ENCODE measurements around the gene GPX2. TPM values are rescaled to one million over a fixed set of nuclear protein-coding genes. Genes with fewer than 3 reads are reported as not detected.

Gene GPX2
- total RNA-seq, 2 experiments from 2014 or later, result not detected

- H3K79me2 ChIP-seq (ENCODE audit: insufficient read depth, low read depth, low read length), result no peaks in the 10 kb centered on the region
- no peaks in the 10 kb centered on the region for H3K36me3 ChIP-seq (ENCODE audit: insufficient read depth, low read length)
- no peak for TF ChIP-seq EZH2phosphoT487 (IDR thresholded peaks at IDR 0.05; ENCODE audit: borderline replicate concordance, low read depth, low read length)
- no peak for TF ChIP-seq CTCF (conservative IDR thresholded peaks at IDR 0.05; ENCODE audit: low read length)
- no peak overlapping the region for H3K4me2 ChIP-seq (ENCODE audit: low read length)
- intact Hi-C loops (cut with micrococcal nuclease; ENCODE audit: unreplicated experiment), result no loop called here
- no peaks in the 10 kb centered on the region for H3K9me3 ChIP-seq (ENCODE audit: low read length)
- ChIA-PET POLR2A (interaction anchor here (1.0 to 1.1 kb wide), 3 partner anchors 10 to 13 kb away, joined by 3 to 4 read pairs (median 3); no protein-coding TSS in a partner anchor), CTCF (ENCODE audit: unreplicated experiment) (no interaction called here)
- H3K4me3 ChIP-seq (ENCODE audit: low read depth, low read length, poor library complexity, severe bottlenecking), result no peak overlapping the region
- no peaks in the 10 kb centered on the region for H3K9me2 ChIP-seq (ENCODE audit: insufficient read depth, low read length)
- no peaks in the 10 kb centered on the region; the same call in 1 of the 2 replicates for H4K20me1 ChIP-seq (ENCODE audit: insufficient read depth, low read length)
- DNase-seq (ENCODE audit: low spot score), result no peak
- H3K4me1 ChIP-seq (ENCODE audit: insufficient read depth, low read length, poor library complexity, severe bottlenecking), result peaks cover 11% of the 10 kb centered on the region
- BruUV-seq (replicated peaks), result no TSS peak
- H2AFZ ChIP-seq (ENCODE audit: low read length), result no peak overlapping the region
- H3K27ac ChIP-seq (ENCODE audit: low read depth, low read length, poor library complexity, severe bottlenecking), result no peak overlapping the region
Measured at GRCh38 chr14:64970776-64971477, 28.4 kb upstream of the GPX2 start.

- Histone ChIP-seq H2AFZ (ENCODE audit: low read length) (no peak overlapping the region), H3K9me2 (ENCODE audit: insufficient read depth, low read length) (no peaks in the 10 kb centered on the region), H3K36me3 (ENCODE audit: insufficient read depth, low read length) (no peaks in the 10 kb centered on the region), H3K9me3 (ENCODE audit: low read length) (no peaks in the 10 kb centered on the region), H3K4me1 (ENCODE audit: insufficient read depth, low read length, poor library complexity, severe bottlenecking) (peaks cover 11% of the 10 kb centered on the region), H3K79me2 (ENCODE audit: insufficient read depth, low read depth, low read length) (no peaks in the 10 kb centered on the region), H4K20me1 (ENCODE audit: insufficient read depth, low read length) (no peaks in the 10 kb centered on the region; the same call in 1 of the 2 replicates), H3K4me3 (ENCODE audit: low read depth, low read length, poor library complexity, severe bottlenecking) (no peak overlapping the region), H3K27ac (ENCODE audit: low read depth, low read length, poor library complexity, severe bottlenecking) (no peak overlapping the region), H3K4me2 (ENCODE audit: low read length) (no peak overlapping the region)
- DNase-seq (ENCODE audit: low spot score), result no peak
- CTCF ChIA-PET (ENCODE audit: unreplicated experiment), result interaction anchor here (0.7 kb wide), 1 partner anchor 23 kb away, joined by 4 read pairs; no protein-coding TSS in a partner anchor
- TF ChIP-seq EZH2phosphoT487 (IDR thresholded peaks at IDR 0.05; ENCODE audit: borderline replicate concordance, low read depth, low read length), result no peak
- no peak for TF ChIP-seq CTCF (conservative IDR thresholded peaks at IDR 0.05; ENCODE audit: low read length)
- intact Hi-C loops (cut with micrococcal nuclease; ENCODE audit: unreplicated experiment), result no loop called here
- BruUV-seq (replicated peaks), result no TSS peak
- POLR2A ChIA-PET, result interaction anchor here (0.6 to 1.1 kb wide), 3 partner anchors 12 to 46 kb away, joined by 3 to 5 read pairs (median 3); no protein-coding TSS in a partner anchor
Measured at GRCh38 chr14:64970041-64970440, 27.5 kb upstream of the GPX2 start.

GRCh38 chr14:64968651-64969050 lies 26.1 kb upstream of the GPX2 start:
- H3K27ac ChIP-seq (ENCODE audit: low read depth, low read length, poor library complexity, severe bottlenecking), result no peak overlapping the region
- ChIA-PET CTCF (ENCODE audit: unreplicated experiment) (no interaction called here), POLR2A (interaction anchor here (0.6 to 1.1 kb wide), 2 partner anchors 10 to 414 kb away, joined by 4 to 6 read pairs; no protein-coding TSS in a partner anchor)
- peaks cover 11% of the 10 kb centered on the region for H3K4me1 ChIP-seq (ENCODE audit: insufficient read depth, low read length, poor library complexity, severe bottlenecking)
- no peaks in the 10 kb centered on the region; the same call in 1 of the 2 replicates for H4K20me1 ChIP-seq (ENCODE audit: insufficient read depth, low read length)
- TF ChIP-seq CTCF (conservative IDR thresholded peaks at IDR 0.05; ENCODE audit: low read length) (no peak), EZH2phosphoT487 (IDR thresholded peaks at IDR 0.05; ENCODE audit: borderline replicate concordance, low read depth, low read length) (no peak)
- intact Hi-C loops (cut with micrococcal nuclease; ENCODE audit: unreplicated experiment), result no loop called here
- H3K9me3 ChIP-seq (ENCODE audit: low read length), result no peaks in the 10 kb centered on the region
- DNase-seq (ENCODE audit: low spot score), result no peak
- H2AFZ ChIP-seq (ENCODE audit: low read length), result no peak overlapping the region
- no TSS peak for BruUV-seq (replicated peaks)
- H3K4me3 ChIP-seq (ENCODE audit: low read depth, low read length, poor library complexity, severe bottlenecking), result no peak overlapping the region
- no peaks in the 10 kb centered on the region for H3K9me2 ChIP-seq (ENCODE audit: insufficient read depth, low read length)
- no peak overlapping the region for H3K4me2 ChIP-seq (ENCODE audit: low read length)
- H3K79me2 ChIP-seq (ENCODE audit: insufficient read depth, low read depth, low read length), result no peaks in the 10 kb centered on the region
- no peaks in the 10 kb centered on the region for H3K36me3 ChIP-seq (ENCODE audit: insufficient read depth, low read length)
